Fibroblast of lung (primary cell): ENCODE results near the gene SERINC5. TPM values are rescaled to one million over a fixed set of nuclear protein-coding genes. Genes with fewer than 3 reads are reported as not detected.

ENCODE experiments used
- DNase-seq, 2 donors: peaks; one replicate each; pipeline versions ENCODE4 v3.0.0 to v3.0.0-alpha.2; 2010; ENCODE audit warnings: low read depth in 2 of 2
- H2AFZ ChIP-seq: 2 replicates; pipeline ENCODE4 v1.5.1; 2012; ENCODE audit warnings: low read length, control low read depth, inconsistent platforms
- H3K27ac ChIP-seq: 2 replicates; pipeline ENCODE4 v1.5.1; 2011; ENCODE audit warnings: low read length, control low read depth; ENCODE audit not compliant: insufficient read depth
- H3K27me3 ChIP-seq: 2 replicates; pipeline ENCODE4 v1.5.1; 2011; ENCODE audit warnings: mild to moderate bottlenecking, low read length; ENCODE audit not compliant: control insufficient read depth, insufficient read depth
- H3K36me3 ChIP-seq: 2 replicates; pipeline ENCODE4 v1.5.1; 2011; ENCODE audit warnings: low read length; ENCODE audit not compliant: control insufficient read depth, insufficient read depth
- H3K4me1 ChIP-seq: 2 replicates; pipeline ENCODE4 v1.5.1; 2011; ENCODE audit warnings: low read length; ENCODE audit not compliant: control insufficient read depth, insufficient read depth; ENCODE audit errors: extremely low read depth
- H3K4me2 ChIP-seq: 2 replicates; pipeline ENCODE4 v1.5.1; 2011; ENCODE audit warnings: low read length, control low read depth; ENCODE audit not compliant: insufficient read depth; ENCODE audit errors: extremely low read depth
- H3K4me3 ChIP-seq, 4 experiments: fragments of 200-600 bp in 1 of 4; sonication (generic) in 1 of 4; replicated peaks in 1 of 4; 2 replicates each; pipeline ENCODE4 v1.5.1; 2011 to 2016; ENCODE audit warnings: low read length in 4 of 4, low read depth in 3 of 4, mild to moderate bottlenecking in 3 of 4, control low read depth in 2 of 4, inconsistent platforms in 1 of 4, mixed read lengths in 1 of 4; ENCODE audit not compliant: insufficient read depth in 1 of 4; ENCODE audit errors: control extremely low read depth in 1 of 4
- H3K79me2 ChIP-seq: 2 replicates; pipeline ENCODE4 v1.5.1; 2012; ENCODE audit warnings: mild to moderate bottlenecking, low read length, inconsistent platforms; ENCODE audit not compliant: control insufficient read depth, insufficient read depth
- H3K9ac ChIP-seq: 2 replicates; pipeline ENCODE4 v1.5.1; 2011; ENCODE audit warnings: mild to moderate bottlenecking, low read length, control low read depth; ENCODE audit not compliant: insufficient read depth
- H3K9me3 ChIP-seq: 2 replicates; pipeline ENCODE4 v1.5.1; 2012; ENCODE audit warnings: low read depth, low read length; ENCODE audit not compliant: control insufficient read depth, insufficient read depth
- H4K20me1 ChIP-seq: 2 replicates; pipeline ENCODE4 v1.5.1; 2011; ENCODE audit warnings: low read length; ENCODE audit not compliant: control insufficient read depth, insufficient read depth; ENCODE audit errors: extremely low read depth
- EZH2 ChIP-seq: IDR thresholded peaks from 2 replicates; pipeline ENCODE4 v1.5.1; 2012; ENCODE audit warnings: low read length, control low read depth, mild to moderate bottlenecking; ENCODE audit errors: missing control alignments
- polyA plus RNA-seq, 2 donors: library from polyadenylated mRNA; depleted of rRNA in 1 of 2; stranded (reverse) in 1 of 2; unstranded in 1 of 2; fragments of >200 nt; gene quantifications; 2 replicates each; pipeline ENCODE4 v1.2.1, GENCODE V29; 2011 to 2012; ENCODE audit warnings: missing spikeins in 1 of 2
- total RNA-seq: library from RNA; depleted of rRNA; stranded (reverse); fragments of >200 nt; gene quantifications from 2 replicates; pipeline ENCODE4 v1.2.1, GENCODE V29; 2014
- TF ChIP-seq, protein P1 (sequence below), 2 donors: IDR thresholded peaks in 1 of 2; conservative IDR thresholded peaks in 1 of 2; 1 replicate in 1 of 2; 2 replicates in 1 of 2; pipeline ENCODE4 v1.5.1; 2011 to 2012; ENCODE audit warnings: low read length in 2 of 2, control low read depth in 1 of 2, inconsistent platforms in 1 of 2, low read depth in 1 of 2, mild to moderate bottlenecking in 1 of 2

The SERINC5 gene
- total and polyA plus RNA-seq, 2 donors (not counting 1 experiment from before 2014, with no cell fraction given): 9.5 to 10.9 TPM

DNA sequence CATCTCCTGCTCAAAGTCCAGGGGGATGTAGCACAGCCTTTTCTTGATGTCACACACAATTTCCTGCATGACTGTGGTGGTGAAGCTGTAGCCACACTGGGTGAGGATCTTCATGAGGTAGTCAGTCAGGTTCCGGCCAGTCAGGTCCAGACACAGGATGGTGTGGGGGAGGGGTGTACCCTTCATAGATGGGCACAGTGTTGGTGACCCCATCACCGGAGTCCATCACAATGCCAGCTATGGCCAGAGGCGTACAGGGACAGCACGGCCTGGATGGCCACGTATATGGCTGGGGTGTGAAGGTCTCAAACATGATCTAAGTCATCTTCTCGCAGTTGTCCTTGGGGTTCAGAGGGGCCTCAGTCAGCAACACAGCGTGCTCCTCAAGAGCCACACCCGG lies 44.3 kb upstream of the SERINC5 start:
- H3K27me3 ChIP-seq: no peaks in the 10 kb centered on the region
- no peak for DNase-seq
- H3K36me3 ChIP-seq: no peaks in the 10 kb centered on the region
- H4K20me1 ChIP-seq: no peaks in the 10 kb centered on the region
- H3K9ac ChIP-seq: no peak overlapping the region
- H3K4me2 ChIP-seq: no peak overlapping the region
- no peaks in the 10 kb centered on the region for H3K79me2 ChIP-seq
- no peaks in the 10 kb centered on the region for H3K9me3 ChIP-seq
- H2AFZ ChIP-seq: no peak overlapping the region
- no peaks in the 10 kb centered on the region for H3K4me1 ChIP-seq
- no peak for TF ChIP-seq EZH2
- TF ChIP-seq, protein P1, sequence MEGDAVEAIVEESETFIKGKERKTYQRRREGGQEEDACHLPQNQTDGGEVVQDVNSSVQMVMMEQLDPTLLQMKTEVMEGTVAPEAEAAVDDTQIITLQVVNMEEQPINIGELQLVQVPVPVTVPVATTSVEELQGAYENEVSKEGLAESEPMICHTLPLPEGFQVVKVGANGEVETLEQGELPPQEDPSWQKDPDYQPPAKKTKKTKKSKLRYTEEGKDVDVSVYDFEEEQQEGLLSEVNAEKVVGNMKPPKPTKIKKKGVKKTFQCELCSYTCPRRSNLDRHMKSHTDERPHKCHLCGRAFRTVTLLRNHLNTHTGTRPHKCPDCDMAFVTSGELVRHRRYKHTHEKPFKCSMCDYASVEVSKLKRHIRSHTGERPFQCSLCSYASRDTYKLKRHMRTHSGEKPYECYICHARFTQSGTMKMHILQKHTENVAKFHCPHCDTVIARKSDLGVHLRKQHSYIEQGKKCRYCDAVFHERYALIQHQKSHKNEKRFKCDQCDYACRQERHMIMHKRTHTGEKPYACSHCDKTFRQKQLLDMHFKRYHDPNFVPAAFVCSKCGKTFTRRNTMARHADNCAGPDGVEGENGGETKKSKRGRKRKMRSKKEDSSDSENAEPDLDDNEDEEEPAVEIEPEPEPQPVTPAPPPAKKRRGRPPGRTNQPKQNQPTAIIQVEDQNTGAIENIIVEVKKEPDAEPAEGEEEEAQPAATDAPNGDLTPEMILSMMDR (conservative IDR thresholded peaks at IDR 0.05 in 1 of 2, IDR thresholded peaks at IDR 0.05 in 1 of 2; ENCODE audit: low read depth in 1 of 2, low read length in 2 of 2): no peak
- H3K4me3 ChIP-seq: no peak overlapping the region
- no peak overlapping the region for H3K27ac ChIP-seq

DNA sequence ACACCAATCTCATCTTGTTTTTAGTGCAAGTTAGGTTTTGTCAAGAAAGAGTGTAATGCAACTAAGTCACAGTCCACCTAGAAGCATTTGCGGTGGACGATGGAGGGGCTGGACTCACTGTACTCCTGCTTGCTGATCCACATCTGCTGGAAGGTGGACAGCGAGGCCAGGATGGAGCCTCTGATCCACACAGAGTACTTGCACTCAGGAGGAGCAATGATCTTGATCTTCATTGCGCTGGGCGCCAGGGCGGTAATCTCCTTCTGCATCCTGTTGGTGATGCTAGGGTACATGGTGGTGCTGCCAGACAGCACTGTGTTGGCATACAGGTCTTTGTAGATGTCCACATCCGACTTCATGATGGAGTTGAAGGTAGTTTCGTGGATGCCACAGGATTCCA lies 43.8 kb upstream of the SERINC5 start:
- Histone ChIP-seq H3K4me1 (no peaks in the 10 kb centered on the region), H3K36me3 (no peaks in the 10 kb centered on the region)
- TF ChIP-seq, protein P1 (conservative IDR thresholded peaks at IDR 0.05 in 1 of 2, IDR thresholded peaks at IDR 0.05 in 1 of 2; ENCODE audit: low read depth in 1 of 2, low read length in 2 of 2): no peak
- TF ChIP-seq EZH2: no peak

DNA sequence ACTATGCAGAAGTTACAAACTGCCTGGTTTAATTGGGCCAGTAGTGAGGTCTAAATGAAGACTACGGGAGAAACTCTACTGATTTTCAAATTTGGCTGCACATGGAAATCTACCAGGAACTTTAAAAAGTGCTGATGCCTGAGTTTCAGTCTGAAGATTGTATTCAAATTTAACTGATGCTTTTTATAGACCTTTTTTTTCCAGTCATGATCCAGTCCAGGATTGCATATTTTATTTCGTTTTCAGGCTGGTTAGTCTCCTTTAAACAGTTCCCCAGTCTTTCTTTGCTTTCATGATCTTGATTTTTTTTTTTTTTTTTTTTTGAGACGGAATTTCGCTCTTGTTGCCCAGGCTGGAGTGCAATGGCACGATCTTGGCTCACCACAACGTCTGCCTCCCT lies 40.3 kb upstream of the SERINC5 start:
- Histone ChIP-seq H4K20me1 (no peaks in the 10 kb centered on the region), H3K4me3 (no peak overlapping the region), H3K79me2 (no peaks in the 10 kb centered on the region), H3K9me3 (no peaks in the 10 kb centered on the region), H3K9ac (no peak overlapping the region), H3K36me3 (no peaks in the 10 kb centered on the region), H2AFZ (no peak overlapping the region), H3K27ac (no peak overlapping the region), H3K4me1 (no peaks in the 10 kb centered on the region), H3K4me2 (no peak overlapping the region), H3K27me3 (no peaks in the 10 kb centered on the region)
- no peak for TF ChIP-seq EZH2
- TF ChIP-seq, protein P1 (conservative IDR thresholded peaks at IDR 0.05 in 1 of 2, IDR thresholded peaks at IDR 0.05 in 1 of 2; ENCODE audit: low read depth in 1 of 2, low read length in 2 of 2): no peak
- no peak for DNase-seq

More for the DNA sequence above, 43.8 kb upstream of the SERINC5 start:
- Histone ChIP-seq H3K9me3 (no peaks in the 10 kb centered on the region), H3K9ac (no peak overlapping the region), H3K4me2 (no peak overlapping the region), H4K20me1 (no peaks in the 10 kb centered on the region), H3K4me3 (no peak overlapping the region), H3K27ac (no peak overlapping the region), H2AFZ (no peak overlapping the region), H3K79me2 (no peaks in the 10 kb centered on the region), H3K27me3 (no peaks in the 10 kb centered on the region)
- no peak for DNase-seq
